ENCODE results near the gene WARS2.

The WARS2 gene

DNA sequence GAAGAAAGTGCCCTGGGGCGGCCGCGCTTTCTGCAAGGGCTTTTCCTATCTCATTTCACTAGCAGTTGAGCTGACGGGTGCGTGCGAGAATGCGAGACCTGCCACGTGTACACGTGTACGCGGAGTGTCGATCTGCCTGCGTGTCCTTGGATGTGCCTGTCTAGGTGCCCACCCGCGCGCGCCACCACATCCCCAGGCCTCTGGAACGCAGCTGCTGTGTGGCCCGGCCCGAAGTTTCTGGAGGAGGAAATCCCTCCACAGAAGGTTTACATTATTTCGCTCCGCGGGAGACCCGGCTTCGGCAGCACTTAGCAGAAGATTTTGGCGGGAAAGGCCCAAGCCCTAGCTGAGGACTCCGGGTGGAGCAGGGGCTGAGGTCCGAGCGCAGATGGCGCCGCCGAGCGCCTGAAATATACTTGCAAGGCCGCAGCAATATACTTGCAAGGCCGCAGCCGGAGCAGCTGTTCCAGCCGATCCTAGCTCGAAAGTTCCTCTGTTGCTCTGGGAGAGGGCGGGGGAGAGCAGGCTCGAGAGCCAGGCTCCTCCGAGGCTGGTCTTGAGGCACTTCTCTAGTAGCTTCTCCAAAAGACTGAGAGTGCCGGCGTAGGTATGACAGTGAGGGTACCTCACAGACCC, 156.2 kb downstream of the WARS2 start:
- no peaks in the 10 kb centered on the region for H3K79me2 ChIP-seq (ENCODE audit: control insufficient read depth, insufficient read depth, low read length)
- no peak overlapping the region for H2BK5ac ChIP-seq (ENCODE audit: low read length)
- H3K9ac ChIP-seq (ENCODE audit: low read length), result no peak overlapping the region
- H2BK15ac ChIP-seq (replicated peaks; ENCODE audit: low read depth), result no peak overlapping the region
- H2BK120ac ChIP-seq (ENCODE audit: low read depth, low read length), result no peak overlapping the region
- H3K56ac ChIP-seq (ENCODE audit: low read length), result peak overlapping the region; percentile 40
- no peaks in the 10 kb centered on the region for H3K79me1 ChIP-seq (ENCODE audit: low read length)
- H3K27ac ChIP-seq (ENCODE audit: low read depth, low read length), result no peak overlapping the region
- WGBS (ENCODE audit: extremely low coverage, insufficient coverage, low lambda C conversion rate), result no CpG with 5 or more reads among the region's 43 CpGs
- no peak overlapping the region for H3K18ac ChIP-seq (ENCODE audit: low read length)
- peaks cover 6% of the 10 kb centered on the region for H3K4me1 ChIP-seq (ENCODE audit: control insufficient read depth, low read depth, low read length)
- H3K4me3 ChIP-seq (ENCODE audit: low read length), result no peak overlapping the region
- no peak overlapping the region for H2AK5ac ChIP-seq (ENCODE audit: low read length)
- no peak overlapping the region for H3K23ac ChIP-seq (ENCODE audit: low read length)
- no peaks in the 10 kb centered on the region for H3K36me3 ChIP-seq (ENCODE audit: control insufficient read depth, insufficient read depth, low read length)
- H4K8ac ChIP-seq (ENCODE audit: low read depth, low read length), result no peak overlapping the region
- no peak overlapping the region for H3K4me2 ChIP-seq (ENCODE audit: low read length)
- H4K5ac ChIP-seq (ENCODE audit: low read length), result no peak overlapping the region
- H3K27me3 ChIP-seq (ENCODE audit: insufficient read depth, low read length, poor library complexity), result peaks cover 85% of the 10 kb centered on the region
- H3K4ac ChIP-seq (ENCODE audit: low read depth, low read length), result no peak overlapping the region
- peak; percentile 94 for DNase-seq

DNA sequence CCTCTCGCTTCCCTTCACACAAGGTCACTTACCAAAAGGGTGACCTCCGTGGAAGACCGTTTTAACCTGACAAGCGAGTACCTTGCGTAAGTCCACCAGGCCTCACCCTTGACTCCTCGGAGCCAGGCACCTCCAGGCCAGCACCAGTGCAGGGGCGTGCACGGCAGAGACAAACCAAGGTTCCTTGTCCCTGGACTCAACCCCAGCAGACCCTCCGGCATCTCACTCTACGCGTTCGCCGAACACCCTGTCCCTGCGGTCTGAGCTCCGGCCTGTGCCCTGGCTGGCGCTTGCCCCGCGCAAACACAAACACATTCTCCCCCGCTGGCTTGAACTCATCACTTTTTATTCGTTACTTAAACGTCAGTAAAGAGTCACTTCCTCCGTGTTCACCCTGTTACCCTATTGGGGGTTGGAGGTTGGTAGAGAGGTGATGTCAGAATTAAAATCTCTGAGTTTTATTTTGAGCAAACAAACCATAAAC, 156.9 kb downstream of the WARS2 start:
- H2BK120ac ChIP-seq (ENCODE audit: low read depth, low read length), result no peak overlapping the region
- peak overlapping the region; percentile 11 for H3K4me2 ChIP-seq (ENCODE audit: low read length)
- peak overlapping the region; percentile 19 for H3K9ac ChIP-seq (ENCODE audit: low read length)
- no peak for DNase-seq
- H3K4ac ChIP-seq (ENCODE audit: low read depth, low read length), result no peak overlapping the region
- H3K27ac ChIP-seq (ENCODE audit: low read depth, low read length), result no peak overlapping the region
- no peak overlapping the region for H3K4me3 ChIP-seq (ENCODE audit: low read length)
- peak overlapping the region; percentile 94 for H3K23ac ChIP-seq (ENCODE audit: low read length)
- no peak overlapping the region for H4K5ac ChIP-seq (ENCODE audit: low read length)
- WGBS (ENCODE audit: extremely low coverage, insufficient coverage, low lambda C conversion rate), result no CpG with 5 or more reads among the region's 22 CpGs
- peak overlapping the region; percentile 34 for H3K56ac ChIP-seq (ENCODE audit: low read length)
- H3K27me3 ChIP-seq (ENCODE audit: insufficient read depth, low read length, poor library complexity), result peaks cover 84% of the 10 kb centered on the region
- no peaks in the 10 kb centered on the region for H3K79me1 ChIP-seq (ENCODE audit: low read length)
- H2BK15ac ChIP-seq (replicated peaks; ENCODE audit: low read depth), result no peak overlapping the region
- H3K36me3 ChIP-seq (ENCODE audit: control insufficient read depth, insufficient read depth, low read length), result no peaks in the 10 kb centered on the region
- peaks cover 5% of the 10 kb centered on the region for H3K4me1 ChIP-seq (ENCODE audit: control insufficient read depth, low read depth, low read length)
- H2BK5ac ChIP-seq (ENCODE audit: low read length), result no peak overlapping the region
- H3K79me2 ChIP-seq (ENCODE audit: control insufficient read depth, insufficient read depth, low read length), result no peaks in the 10 kb centered on the region
- H4K8ac ChIP-seq (ENCODE audit: low read depth, low read length), result no peak overlapping the region
- no peak overlapping the region for H3K18ac ChIP-seq (ENCODE audit: low read length)
- H2AK5ac ChIP-seq (ENCODE audit: low read length), result no peak overlapping the region

DNA sequence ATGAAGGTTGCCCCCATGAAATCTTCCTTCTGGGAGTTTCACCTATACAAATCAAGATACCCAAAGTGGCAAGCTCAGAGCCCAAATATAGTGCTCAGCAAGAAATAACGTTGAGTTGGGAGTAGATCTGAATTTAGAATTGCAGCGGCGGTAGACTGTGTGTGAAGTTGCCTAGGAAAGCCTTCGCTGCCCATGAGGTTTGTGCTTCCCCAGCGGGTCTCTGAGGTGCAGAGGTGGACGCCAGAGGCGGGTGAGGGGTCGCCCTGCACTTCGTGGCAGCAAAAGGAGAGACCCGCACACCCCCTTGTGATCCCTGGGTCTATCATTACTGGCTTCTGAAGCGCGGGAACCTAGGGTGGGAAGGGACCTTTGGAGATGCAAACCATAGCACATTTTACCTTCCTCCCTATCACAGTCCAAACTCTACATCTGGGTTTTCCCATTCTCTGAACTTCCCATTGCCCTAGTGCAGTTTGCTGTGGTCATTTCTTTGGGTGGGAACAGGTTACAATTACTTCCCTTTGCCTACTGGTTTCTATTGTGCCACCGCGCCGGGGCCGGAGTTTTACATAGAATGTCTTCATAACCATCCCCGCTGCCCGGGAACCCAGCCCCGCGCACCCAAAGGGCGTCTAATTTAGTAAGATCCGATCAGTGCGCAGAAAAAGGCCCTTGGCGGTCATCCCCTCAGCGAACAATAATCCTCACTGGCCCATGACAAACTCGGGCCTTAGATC, 157.5 kb downstream of the WARS2 start:
- no peaks in the 10 kb centered on the region for H3K79me2 ChIP-seq (ENCODE audit: control insufficient read depth, insufficient read depth, low read length)
- H2AK5ac ChIP-seq (ENCODE audit: low read length), result no peak overlapping the region
- peaks cover 5% of the 10 kb centered on the region for H3K4me1 ChIP-seq (ENCODE audit: control insufficient read depth, low read depth, low read length)
- no peaks in the 10 kb centered on the region for H3K79me1 ChIP-seq (ENCODE audit: low read length)
- DNase-seq, result no peak
- H3K9ac ChIP-seq (ENCODE audit: low read length), result no peak overlapping the region
- H3K4me2 ChIP-seq (ENCODE audit: low read length), result no peak overlapping the region
- H3K27me3 ChIP-seq (ENCODE audit: insufficient read depth, low read length, poor library complexity), result peaks cover 82% of the 10 kb centered on the region
- no peak overlapping the region for H3K56ac ChIP-seq (ENCODE audit: low read length)
- H3K4ac ChIP-seq (ENCODE audit: low read depth, low read length), result no peak overlapping the region
- no CpG with 5 or more reads among the region's 26 CpGs for WGBS (ENCODE audit: extremely low coverage, insufficient coverage, low lambda C conversion rate)
- H4K5ac ChIP-seq (ENCODE audit: low read length), result no peak overlapping the region
- H2BK15ac ChIP-seq (replicated peaks; ENCODE audit: low read depth), result no peak overlapping the region
- no peak overlapping the region for H4K8ac ChIP-seq (ENCODE audit: low read depth, low read length)
- H2BK5ac ChIP-seq (ENCODE audit: low read length), result no peak overlapping the region
- no peaks in the 10 kb centered on the region for H3K36me3 ChIP-seq (ENCODE audit: control insufficient read depth, insufficient read depth, low read length)
- H3K23ac ChIP-seq (ENCODE audit: low read length), result no peak overlapping the region
- no peak overlapping the region for H3K27ac ChIP-seq (ENCODE audit: low read depth, low read length)
- H3K4me3 ChIP-seq (ENCODE audit: low read length), result no peak overlapping the region
- no peak overlapping the region for H2BK120ac ChIP-seq (ENCODE audit: low read depth, low read length)
- no peak overlapping the region for H3K18ac ChIP-seq (ENCODE audit: low read length)

DNA sequence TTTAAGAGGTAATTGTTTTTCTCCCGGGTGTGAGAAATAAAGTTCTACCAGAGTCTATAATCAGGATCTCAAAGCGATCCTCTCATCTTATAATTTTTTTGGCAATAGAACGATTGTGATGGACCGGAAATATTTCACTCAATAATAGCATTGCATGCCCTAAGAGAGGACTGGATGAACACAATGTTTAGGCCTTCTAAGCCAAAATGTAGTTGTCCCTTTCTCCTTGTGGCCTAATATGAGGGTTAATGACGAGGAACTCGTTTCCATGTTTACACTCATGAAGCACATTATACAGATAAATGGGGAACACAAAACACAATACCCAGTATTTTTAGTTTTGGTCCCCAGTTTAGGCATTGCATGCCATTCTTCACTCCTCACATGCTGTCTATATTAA, 158.2 kb downstream of the WARS2 start:
- Histone ChIP-seq H3K27me3 (ENCODE audit: insufficient read depth, low read length, poor library complexity) (peaks cover 80% of the 10 kb centered on the region), H2BK5ac (ENCODE audit: low read length) (no peak overlapping the region), H3K36me3 (ENCODE audit: control insufficient read depth, insufficient read depth, low read length) (no peaks in the 10 kb centered on the region), H4K8ac (ENCODE audit: low read depth, low read length) (no peak overlapping the region), H3K79me1 (ENCODE audit: low read length) (no peaks in the 10 kb centered on the region), H3K23ac (ENCODE audit: low read length) (no peak overlapping the region), H3K4me1 (ENCODE audit: control insufficient read depth, low read depth, low read length) (peaks cover 5% of the 10 kb centered on the region), H3K4me2 (ENCODE audit: low read length) (no peak overlapping the region), H4K5ac (ENCODE audit: low read length) (no peak overlapping the region), H3K79me2 (ENCODE audit: control insufficient read depth, insufficient read depth, low read length) (no peaks in the 10 kb centered on the region), H3K56ac (ENCODE audit: low read length) (no peak overlapping the region), H3K4ac (ENCODE audit: low read depth, low read length) (no peak overlapping the region), H2AK5ac (ENCODE audit: low read length) (no peak overlapping the region), H2BK120ac (ENCODE audit: low read depth, low read length) (no peak overlapping the region), H2BK15ac (replicated peaks; ENCODE audit: low read depth) (no peak overlapping the region), H3K4me3 (ENCODE audit: low read length) (no peak overlapping the region), H3K27ac (ENCODE audit: low read depth, low read length) (no peak overlapping the region), H3K9ac (ENCODE audit: low read length) (no peak overlapping the region), H3K18ac (ENCODE audit: low read length) (no peak overlapping the region)
- no CpG with 5 or more reads among the region's 6 CpGs for WGBS (ENCODE audit: extremely low coverage, insufficient coverage, low lambda C conversion rate)
- DNase-seq, result no peak

DNA sequence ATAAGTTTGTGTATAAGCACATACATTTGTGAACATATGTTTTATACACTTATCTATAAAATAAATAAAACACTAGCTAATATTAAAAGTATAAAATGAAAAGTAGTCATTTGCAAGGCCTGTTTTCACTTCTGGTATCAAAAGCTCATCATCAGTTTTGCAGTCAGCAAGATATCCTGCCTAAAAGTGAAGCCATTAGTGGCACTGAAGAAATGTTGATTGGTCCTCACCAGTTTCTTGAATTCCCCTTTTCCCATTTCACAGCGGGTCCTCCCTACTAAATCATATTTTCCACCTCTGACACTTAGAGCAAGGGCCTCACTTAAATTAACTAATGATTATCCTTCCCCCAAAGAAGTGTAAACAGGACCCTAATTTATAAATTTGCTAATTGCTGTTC, 159.0 kb downstream of the WARS2 start:
- no peak overlapping the region for H4K8ac ChIP-seq (ENCODE audit: low read depth, low read length)
- no peak overlapping the region for H3K4me2 ChIP-seq (ENCODE audit: low read length)

More for the DNA sequence above, 159.0 kb downstream of the WARS2 start:
- Histone ChIP-seq H4K5ac (ENCODE audit: low read length) (no peak overlapping the region), H3K4me3 (ENCODE audit: low read length) (no peak overlapping the region), H3K4ac (ENCODE audit: low read depth, low read length) (no peak overlapping the region), H3K56ac (ENCODE audit: low read length) (no peak overlapping the region), H3K18ac (ENCODE audit: low read length) (no peak overlapping the region), H2BK5ac (ENCODE audit: low read length) (no peak overlapping the region), H3K36me3 (ENCODE audit: control insufficient read depth, insufficient read depth, low read length) (no peaks in the 10 kb centered on the region), H3K23ac (ENCODE audit: low read length) (no peak overlapping the region), H2BK15ac (replicated peaks; ENCODE audit: low read depth) (no peak overlapping the region), H3K79me2 (ENCODE audit: control insufficient read depth, insufficient read depth, low read length) (no peaks in the 10 kb centered on the region), H2AK5ac (ENCODE audit: low read length) (no peak overlapping the region), H2BK120ac (ENCODE audit: low read depth, low read length) (no peak overlapping the region), H3K9ac (ENCODE audit: low read length) (no peak overlapping the region), H3K79me1 (ENCODE audit: low read length) (no peaks in the 10 kb centered on the region), H3K27ac (ENCODE audit: low read depth, low read length) (no peak overlapping the region), H3K27me3 (ENCODE audit: insufficient read depth, low read length, poor library complexity) (peaks cover 75% of the 10 kb centered on the region), H3K4me1 (ENCODE audit: control insufficient read depth, low read depth, low read length) (no peaks in the 10 kb centered on the region)
- DNase-seq, result no peak
- WGBS (ENCODE audit: extremely low coverage, insufficient coverage, low lambda C conversion rate), result no CpG with 5 or more reads among the region's 1 CpG

Data from mesendoderm (in vitro differentiated cells).